ENCODE data around the gene RPS15.
"Not testable (repeated sequence)": the region's sequence is repeated elsewhere in the genome, so short reads cannot be mapped to it uniquely, and the experiment has no call there.

Gene RPS15

DNA sequence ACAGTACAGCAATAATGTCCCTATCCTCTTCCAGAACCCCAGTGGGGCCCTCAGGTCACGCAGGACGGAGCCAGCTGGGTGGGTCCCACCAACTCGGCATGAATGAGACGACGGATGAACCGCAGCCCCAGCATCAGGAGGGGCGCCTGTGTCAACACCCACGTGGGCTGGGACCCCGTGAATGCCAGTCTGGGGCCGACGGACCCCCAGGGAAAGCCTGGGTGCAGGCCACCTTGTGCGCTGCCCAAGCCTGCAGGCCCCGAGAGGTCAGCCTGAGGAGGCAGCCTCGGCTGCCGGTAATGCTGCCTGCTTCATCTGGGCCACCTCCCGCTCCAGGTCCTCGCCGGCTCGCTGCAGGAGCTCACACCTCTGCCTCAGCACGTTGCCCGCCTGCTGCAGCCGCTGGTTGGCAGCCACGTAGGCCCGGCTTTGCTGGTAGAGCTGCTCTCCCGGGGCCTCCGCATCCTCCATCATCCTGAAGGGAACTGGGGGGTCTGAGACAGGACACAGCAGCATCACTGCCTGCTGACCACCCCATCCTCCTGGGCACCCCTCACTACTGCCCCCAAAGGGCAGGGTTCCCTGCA is 36.7 kb downstream of the RPS15 start:
- DNase-seq (ENCODE audit: low read depth) = no peak
- TF ChIP-seq, protein P1, sequence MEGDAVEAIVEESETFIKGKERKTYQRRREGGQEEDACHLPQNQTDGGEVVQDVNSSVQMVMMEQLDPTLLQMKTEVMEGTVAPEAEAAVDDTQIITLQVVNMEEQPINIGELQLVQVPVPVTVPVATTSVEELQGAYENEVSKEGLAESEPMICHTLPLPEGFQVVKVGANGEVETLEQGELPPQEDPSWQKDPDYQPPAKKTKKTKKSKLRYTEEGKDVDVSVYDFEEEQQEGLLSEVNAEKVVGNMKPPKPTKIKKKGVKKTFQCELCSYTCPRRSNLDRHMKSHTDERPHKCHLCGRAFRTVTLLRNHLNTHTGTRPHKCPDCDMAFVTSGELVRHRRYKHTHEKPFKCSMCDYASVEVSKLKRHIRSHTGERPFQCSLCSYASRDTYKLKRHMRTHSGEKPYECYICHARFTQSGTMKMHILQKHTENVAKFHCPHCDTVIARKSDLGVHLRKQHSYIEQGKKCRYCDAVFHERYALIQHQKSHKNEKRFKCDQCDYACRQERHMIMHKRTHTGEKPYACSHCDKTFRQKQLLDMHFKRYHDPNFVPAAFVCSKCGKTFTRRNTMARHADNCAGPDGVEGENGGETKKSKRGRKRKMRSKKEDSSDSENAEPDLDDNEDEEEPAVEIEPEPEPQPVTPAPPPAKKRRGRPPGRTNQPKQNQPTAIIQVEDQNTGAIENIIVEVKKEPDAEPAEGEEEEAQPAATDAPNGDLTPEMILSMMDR (IDR thresholded peaks at IDR 0.05; ENCODE audit: control insufficient read depth, insufficient read depth, low read depth, low read length, missing control alignments) = no peak

GRCh38 chr19:1475751-1476437 is 37.7 kb downstream of the RPS15 start:
- no peak overlapping the region for H3K4me3 ChIP-seq (ENCODE audit: control insufficient read depth, low read depth, low read length)
- TF ChIP-seq, protein P1 (IDR thresholded peaks at IDR 0.05; ENCODE audit: control insufficient read depth, insufficient read depth, low read depth, low read length, missing control alignments) = no peak
- DNase-seq (ENCODE audit: low read depth) = no peak

More for the DNA sequence above, 36.7 kb downstream of the RPS15 start:
- H3K4me3 ChIP-seq (ENCODE audit: control insufficient read depth, low read depth, low read length) = no peak overlapping the region

DNA sequence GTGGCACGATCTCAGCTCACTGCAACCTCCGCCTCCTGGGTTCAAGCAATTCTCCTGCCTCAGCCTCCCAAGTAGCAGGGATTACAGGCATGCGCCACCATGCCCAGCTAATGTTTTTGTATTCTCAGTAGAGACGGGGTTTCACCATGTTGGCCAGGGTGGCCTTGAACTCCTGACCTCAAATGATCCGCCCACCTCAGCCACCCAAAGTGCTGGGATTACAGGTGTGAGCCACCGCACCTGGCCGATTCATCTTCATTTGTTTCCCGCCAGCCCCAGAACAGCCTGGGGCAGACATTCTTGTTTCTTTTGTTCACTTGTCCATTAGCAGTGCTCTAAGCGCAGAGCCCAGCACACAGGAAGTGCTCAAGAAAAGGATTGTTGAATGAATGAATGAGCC is 38.9 kb downstream of the RPS15 start:
- not testable (repeated sequence) for DNase-seq (ENCODE audit: low read depth); H3K4me3 ChIP-seq (ENCODE audit: control insufficient read depth, low read depth, low read length)

GRCh38 chr19:1478934-1479707 is 40.9 kb downstream of the RPS15 start, which contains the start of gene C19orf25:
C19orf25 (minus strand) TSS chr19:1479215; CDS start chr19:1478903, 312 bp downstream.
- peak; percentile 39 for DNase-seq (ENCODE audit: low read depth)
- TF ChIP-seq, protein P1 (IDR thresholded peaks at IDR 0.05; ENCODE audit: control insufficient read depth, insufficient read depth, low read depth, low read length, missing control alignments) = no peak

GRCh38 chr19:1481224-1481892 is 43.2 kb downstream of the RPS15 start:
- H3K4me3 ChIP-seq (ENCODE audit: control insufficient read depth, low read depth, low read length) = no peak overlapping the region
- TF ChIP-seq, protein P1 (IDR thresholded peaks at IDR 0.05; ENCODE audit: control insufficient read depth, insufficient read depth, low read depth, low read length, missing control alignments) = no peak
- DNase-seq (ENCODE audit: low read depth) = no peak

More at GRCh38 chr19:1478934-1479707, 40.9 kb downstream of the RPS15 start, which contains the start of gene C19orf25:
- H3K4me3 ChIP-seq (ENCODE audit: control insufficient read depth, low read depth, low read length) = peak within 1 kb of the TSS; percentile 90

DNA sequence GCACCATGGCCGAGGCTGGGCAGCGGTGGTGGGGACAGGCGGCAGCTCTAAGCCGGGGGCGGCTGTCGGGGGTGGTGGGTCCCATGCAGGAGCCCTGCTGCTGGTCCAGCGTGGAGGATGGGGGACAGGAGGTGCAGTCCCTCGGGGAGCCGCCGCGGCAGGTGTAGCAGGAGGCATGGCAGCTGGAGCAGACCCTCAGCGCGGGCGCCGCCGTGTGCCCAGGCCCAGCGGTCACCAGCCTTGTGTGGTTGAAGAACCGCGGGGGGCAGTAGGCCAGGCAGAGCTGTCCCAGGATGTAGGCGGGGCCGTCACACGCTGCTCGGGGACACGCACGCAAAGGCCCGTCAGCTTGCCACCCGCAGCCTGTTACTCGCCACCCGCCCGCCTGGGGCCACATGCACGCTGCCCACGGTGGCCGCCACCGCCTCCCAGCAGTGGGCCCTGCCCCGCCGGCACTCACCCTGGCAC is 43.7 kb downstream of the RPS15 start:
- no peak for DNase-seq (ENCODE audit: low read depth)

More for the DNA sequence above, 43.7 kb downstream of the RPS15 start:
- no peak overlapping the region for H3K4me3 ChIP-seq (ENCODE audit: control insufficient read depth, low read depth, low read length)
- TF ChIP-seq, protein P1 (IDR thresholded peaks at IDR 0.05; ENCODE audit: control insufficient read depth, insufficient read depth, low read depth, low read length, missing control alignments) = no peak
